Frontal cortex (tissue), 4 donors: ENCODE results near the gene NSD2. TPM values are rescaled to one million over a fixed set of nuclear protein-coding genes. Genes with fewer than 3 reads are reported as not detected.
"Not testable (repeated sequence)": the region's sequence is repeated elsewhere in the genome, so short reads cannot be mapped to it uniquely, and the experiment has no call there.

Experiments
- DNase-seq, 2 donors: peaks; one replicate each; pipeline ENCODE4 v3.0.0; 2012; ENCODE audit warnings: low spot score in 2 of 2
- FAIRE-seq: peaks from 2 replicates; lab custom pipeline; 2012; peaks lifted over from hg19 to GRCh38; lab: Jason Lieb, UNC
- total RNA-seq: library from RNA; depleted of rRNA; stranded (reverse); fragments of >200 nt; gene quantifications from one replicate; pipeline ENCODE4 v1.2.3, GENCODE V29; 2014
- donor health status: control.
- donor health status: control.
- donor health status: control.

Gene NSD2
- total RNA-seq, 1 donor from 2014 or later = 113 TPM

GRCh38 chr4:1887052-1887451 is 15.9 kb downstream of the NSD2 start:
- no peak for FAIRE-seq
- no peak for DNase-seq

- no peak for DNase-seq
- FAIRE-seq = no peak
These were observed 19.9 kb downstream of the NSD2 start for GRCh38 chr4:1890979-1891570.

GRCh38 chr4:1895971-1896657 is 24.9 kb downstream of the NSD2 start:
- no peak for DNase-seq
- no peak for FAIRE-seq

- DNase-seq (no peak), FAIRE-seq (no peak)
These were observed 25.4 kb downstream of the NSD2 start for GRCh38 chr4:1896658-1896991.

- no peak for FAIRE-seq
- no peak for DNase-seq
These were observed 26.8 kb downstream of the NSD2 start for GRCh38 chr4:1898007-1898406.

GRCh38 chr4:1898681-1899080 is 27.5 kb downstream of the NSD2 start:
- FAIRE-seq (no peak), DNase-seq (no peak)

GRCh38 chr4:1899149-1900086 is 28.2 kb downstream of the NSD2 start:
- DNase-seq (peak; percentile 50 to 80), FAIRE-seq (no peak)

GRCh38 chr4:1900087-1900433 is 28.9 kb downstream of the NSD2 start:
- no peak for DNase-seq
- no peak for FAIRE-seq

GRCh38 chr4:1900624-1901023 is 29.4 kb downstream of the NSD2 start:
- no peak for FAIRE-seq
- no peak for DNase-seq

- DNase-seq (no peak), FAIRE-seq (no peak)
These were observed 29.9 kb downstream of the NSD2 start for GRCh38 chr4:1901127-1901526.

- FAIRE-seq (no peak), DNase-seq (no peak)
These were observed 31.1 kb downstream of the NSD2 start for GRCh38 chr4:1902243-1902642.

- DNase-seq (no peak), FAIRE-seq (no peak)
These were observed 31.8 kb downstream of the NSD2 start for GRCh38 chr4:1903035-1903434.

GRCh38 chr4:1904042-1904441 is 32.8 kb downstream of the NSD2 start:
- DNase-seq (no peak), FAIRE-seq (no peak)

GRCh38 chr4:1907848-1908525 is 36.8 kb downstream of the NSD2 start:
- DNase-seq (no peak), FAIRE-seq (no peak)

GRCh38 chr4:1909696-1910095 is 38.5 kb downstream of the NSD2 start:
- FAIRE-seq, DNase-seq: not testable (repeated sequence)

- DNase-seq (peak in 1 of 2 donors; percentile 46), FAIRE-seq (no peak)
These were observed 39.5 kb downstream of the NSD2 start for GRCh38 chr4:1910643-1911042.

GRCh38 chr4:1911316-1911715 is 40.1 kb downstream of the NSD2 start:
- not testable (repeated sequence) for DNase-seq, FAIRE-seq

- DNase-seq (no peak), FAIRE-seq (no peak)
These were observed 51.6 kb downstream of the NSD2 start for GRCh38 chr4:1922821-1923220.

- no peak for FAIRE-seq
- no peak for DNase-seq
These were observed 56.5 kb downstream of the NSD2 start for GRCh38 chr4:1927675-1928074.
